Skeletal muscle tissue (tissue), 4 donors: ENCODE measurements around the gene RNF145. TPM values are rescaled to one million over a fixed set of nuclear protein-coding genes. Genes with fewer than 3 reads are reported as not detected.
A peak's percentile ranks its signal among the peaks of the same experiment; 100 is the strongest.
"Not testable (repeated sequence)": the region's sequence is repeated elsewhere in the genome, so short reads cannot be mapped to it uniquely, and the experiment has no call there.

ENCODE experiments used
- H3K27ac ChIP-seq: one replicate; pipeline ENCODE4 v1.7.0; 2013; ENCODE audit warnings: mild to moderate bottlenecking, low read depth, low read length, inconsistent platforms
- H3K27me3 ChIP-seq, 3 donors: one replicate each; pipeline ENCODE4 v1.7.0; 2013; ENCODE audit warnings: low read length in 3 of 3; ENCODE audit not compliant: control insufficient read depth in 3 of 3, insufficient read depth in 3 of 3
- H3K36me3 ChIP-seq, 3 donors: one replicate each; pipeline ENCODE4 v1.7.0; 2013; ENCODE audit warnings: low read length in 3 of 3; ENCODE audit not compliant: control insufficient read depth in 3 of 3, insufficient read depth in 3 of 3
- H3K4me1 ChIP-seq, 3 donors: one replicate each; pipeline ENCODE4 v1.7.0; 2013; ENCODE audit warnings: low read length in 3 of 3, mild to moderate bottlenecking in 3 of 3; ENCODE audit not compliant: control insufficient read depth in 3 of 3, insufficient read depth in 3 of 3
- H3K4me3 ChIP-seq, 3 donors: one replicate each; pipeline ENCODE4 v1.7.0; 2013; ENCODE audit warnings: low read length in 3 of 3
- H3K9ac ChIP-seq, 3 donors: one replicate each; pipeline ENCODE4 v1.7.0; 2013; ENCODE audit warnings: low read length in 3 of 3, mild to moderate bottlenecking in 3 of 3, moderate library complexity in 2 of 3, low read depth in 1 of 3
- H3K9me3 ChIP-seq, 3 donors: one replicate each; pipeline ENCODE4 v1.7.0; 2013; ENCODE audit warnings: low read length in 3 of 3; ENCODE audit not compliant: control insufficient read depth in 3 of 3
- total RNA-seq: library from RNA; depleted of rRNA; stranded (reverse); fragments of >200 nt; gene quantifications from one replicate; pipeline ENCODE4 v1.2.3, GENCODE V29; 2014
- donor health status: Osteomylitis.

The RNF145 gene
- total RNA-seq, 1 donor from 2014 or later: 44.9 TPM

GRCh38 chr5:159149085-159149484 lies 60.3 kb downstream of the RNF145 start:
- Histone ChIP-seq H3K36me3 (no peaks in the 10 kb centered on the region), H3K4me3 (no peak overlapping the region), H3K9me3 (no peaks in the 10 kb centered on the region), H3K4me1 (no peaks in the 10 kb centered on the region), H3K9ac (no peak overlapping the region), H3K27ac (no peak overlapping the region), H3K27me3 (peaks cover 0 to 3% (median 0%) of the 10 kb centered on the region in 3 donors)

- H3K27ac ChIP-seq: no peak overlapping the region
Observed at GRCh38 chr5:159147976-159148375, 61.4 kb downstream of the RNF145 start.

GRCh38 chr5:159146839-159147238 lies 62.5 kb downstream of the RNF145 start:
- Histone ChIP-seq H3K4me1 (no peaks in the 10 kb centered on the region), H3K27me3 (peaks cover 0 to 3% (median 0%) of the 10 kb centered on the region in 3 donors), H3K27ac (no peak overlapping the region), H3K9me3 (no peaks in the 10 kb centered on the region), H3K36me3 (no peaks in the 10 kb centered on the region), H3K4me3 (no peak overlapping the region), H3K9ac (no peak overlapping the region)

More at GRCh38 chr5:159147976-159148375, 61.4 kb downstream of the RNF145 start:
- no peaks in the 10 kb centered on the region for H3K36me3 ChIP-seq
- no peak overlapping the region for H3K9ac ChIP-seq
- H3K9me3 ChIP-seq: no peaks in the 10 kb centered on the region
- peaks cover 0 to 3% (median 0%) of the 10 kb centered on the region in 3 donors for H3K27me3 ChIP-seq
- no peak overlapping the region for H3K4me3 ChIP-seq
- no peaks in the 10 kb centered on the region for H3K4me1 ChIP-seq

- not testable (repeated sequence) for H3K27ac ChIP-seq, H3K36me3 ChIP-seq, H3K9me3 ChIP-seq, H3K9ac ChIP-seq, H3K27me3 ChIP-seq, H3K4me1 ChIP-seq, H3K4me3 ChIP-seq
Observed at GRCh38 chr5:159145160-159145559, 64.2 kb downstream of the RNF145 start.

GRCh38 chr5:159139802-159140201 lies 69.6 kb downstream of the RNF145 start:
- Histone ChIP-seq H3K27me3 (peaks cover 0 to 5% (median 3%) of the 10 kb centered on the region in 3 donors), H3K27ac (no peak overlapping the region), H3K4me3 (no peak overlapping the region), H3K36me3 (no peaks in the 10 kb centered on the region), H3K9me3 (no peaks in the 10 kb centered on the region), H3K9ac (no peak overlapping the region), H3K4me1 (no peaks in the 10 kb centered on the region)

GRCh38 chr5:159135896-159136531 lies 73.3 kb downstream of the RNF145 start:
- Histone ChIP-seq H3K36me3 (no peaks in the 10 kb centered on the region), H3K4me3 (no peak overlapping the region), H3K27me3 (peaks cover 0 to 5% (median 3%) of the 10 kb centered on the region in 3 donors), H3K4me1 (no peaks in the 10 kb centered on the region), H3K9me3 (no peaks in the 10 kb centered on the region), H3K27ac (no peak overlapping the region), H3K9ac (no peak overlapping the region)

GRCh38 chr5:159133041-159133741 lies 76.2 kb downstream of the RNF145 start:
- no peaks in the 10 kb centered on the region for H3K36me3 ChIP-seq
- H3K4me1 ChIP-seq: no peaks in the 10 kb centered on the region
- H3K9ac ChIP-seq: no peak overlapping the region
- H3K27ac ChIP-seq: no peak overlapping the region
- H3K4me3 ChIP-seq: peak overlapping the region in 1 of 3 donors; percentile 59
- H3K9me3 ChIP-seq: no peaks in the 10 kb centered on the region
- no peaks in the 10 kb centered on the region for H3K27me3 ChIP-seq

GRCh38 chr5:159132429-159133040 lies 76.8 kb downstream of the RNF145 start:
- Histone ChIP-seq H3K4me3 (no peak overlapping the region), H3K27ac (no peak overlapping the region), H3K9me3 (no peaks in the 10 kb centered on the region), H3K4me1 (no peaks in the 10 kb centered on the region), H3K36me3 (no peaks in the 10 kb centered on the region), H3K9ac (no peak overlapping the region), H3K27me3 (no peaks in the 10 kb centered on the region)

GRCh38 chr5:159131951-159132350 lies 77.4 kb downstream of the RNF145 start:
- Histone ChIP-seq H3K4me1 (no peaks in the 10 kb centered on the region), H3K27me3 (no peaks in the 10 kb centered on the region), H3K9ac (no peak overlapping the region), H3K9me3 (no peaks in the 10 kb centered on the region), H3K4me3 (no peak overlapping the region), H3K27ac (no peak overlapping the region), H3K36me3 (no peaks in the 10 kb centered on the region)

GRCh38 chr5:159130871-159131270 lies 78.5 kb downstream of the RNF145 start:
- no peaks in the 10 kb centered on the region for H3K27me3 ChIP-seq
- no peaks in the 10 kb centered on the region for H3K4me1 ChIP-seq

More at GRCh38 chr5:159130871-159131270, 78.5 kb downstream of the RNF145 start:
- no peaks in the 10 kb centered on the region for H3K9me3 ChIP-seq
- H3K36me3 ChIP-seq: no peaks in the 10 kb centered on the region
- no peak overlapping the region for H3K4me3 ChIP-seq
- H3K9ac ChIP-seq: no peak overlapping the region
- H3K27ac ChIP-seq: no peak overlapping the region
